Mammary epithelial cell (primary cell): Measurements from ENCODE around the gene FANCE.

Experiments used
- CTCF ChIP-seq, 2 donors: IDR thresholded peaks in 1 of 2; conservative IDR thresholded peaks in 1 of 2; 2 replicates each; pipeline ENCODE4 v1.5.1; 2011 to 2012; ENCODE audit warnings: inconsistent platforms in 2 of 2, low read length in 2 of 2, mild to moderate bottlenecking in 2 of 2, control low read depth in 1 of 2, low read depth in 1 of 2; ENCODE audit not compliant: insufficient read depth in 1 of 2; ENCODE audit errors: extremely low read depth in 1 of 2
- EZH2 ChIP-seq: IDR thresholded peaks from 2 replicates; pipeline ENCODE4 v1.6.1; 2012; ENCODE audit warnings: low read length, inconsistent platforms, borderline replicate concordance

GRCh38 chr6:35409245-35409644 lies 42.9 kb upstream of the FANCE start:
- no peak for TF ChIP-seq CTCF (conservative IDR thresholded peaks at IDR 0.05 in 1 of 2, IDR thresholded peaks at IDR 0.05 in 1 of 2; ENCODE audit: extremely low read depth in 1 of 2, insufficient read depth in 1 of 2, low read depth in 1 of 2, low read length in 2 of 2)
- no peak for TF ChIP-seq EZH2
